IMR-90 (cell line): ENCODE results near the gene CYP39A1. TPM values are rescaled to one million over a fixed set of nuclear protein-coding genes. Genes with fewer than 3 reads are reported as not detected.

Experiments used
- ATAC-seq: fragments of 200-7000 bp; cut with Tn5 transposase; 2 replicates; pipeline ENCODE4 v1.9.1; 2020; ENCODE audit warnings: low read depth, mild to moderate bottlenecking, moderate library complexity
- BruUV-seq: library from RNA; stranded (reverse); fragments of 400-500 nt; replicated peaks from 2 replicates; lab custom pipeline; 2021; lab: Mats Ljungman, UMichigan
- CTCF ChIA-PET: fragments of 300-600 bp; formaldehyde crosslinking; extraction: SDS; loops from one replicate; lab custom pipeline; 2021; ENCODE audit warnings: antibody characterized with exemption; lab: Yijun Ruan, JAX
- POLR2A ChIA-PET: fragments of 300-600 bp; sonication (Branson Sonifier 250); formaldehyde crosslinking; loops from one replicate; lab custom pipeline; 2022; ENCODE audit warnings: antibody characterized with exemption; ENCODE audit not compliant: unreplicated experiment; lab: Charles Lee
- DNase-seq: peaks from one replicate; pipeline ENCODE4 v3.0.0; 2013
- H2AFZ ChIP-seq: replicated peaks from 2 replicates; pipeline ENCODE3; 2013; ENCODE audit warnings: low read length, mild to moderate bottlenecking; ENCODE audit not compliant: poor library complexity
- H2AK5ac ChIP-seq: 2 replicates; pipeline ENCODE4 v1.6.1; 2013; ENCODE audit warnings: low read depth, low read length, inconsistent platforms
- H2AK9ac ChIP-seq: replicated peaks from 2 replicates; pipeline ENCODE3; 2013; ENCODE audit warnings: mild to moderate bottlenecking, low read depth, low read length, moderate library complexity; ENCODE audit not compliant: poor library complexity
- H2BK120ac ChIP-seq: 2 replicates; pipeline ENCODE4 v1.6.1; 2013; ENCODE audit warnings: low read depth, low read length, inconsistent platforms
- H2BK15ac ChIP-seq: 3 replicates; pipeline ENCODE4 v1.6.1; 2013; ENCODE audit warnings: low read depth, low read length, inconsistent platforms
- H2BK20ac ChIP-seq: 2 replicates; pipeline ENCODE4 v1.6.1; 2013; ENCODE audit warnings: low read depth, mild to moderate bottlenecking, inconsistent platforms, low read length, moderate library complexity
- H2BK5ac ChIP-seq: 2 replicates; pipeline ENCODE4 v1.6.1; 2013; ENCODE audit warnings: mild to moderate bottlenecking, low read depth, low read length, inconsistent platforms; ENCODE audit not compliant: poor library complexity, severe bottlenecking
- H3K14ac ChIP-seq: replicated peaks from 2 replicates; pipeline ENCODE4 v1.6.1; 2013; ENCODE audit warnings: low read depth, low read length, inconsistent platforms
- H3K18ac ChIP-seq: 2 replicates; pipeline ENCODE4 v1.6.1; 2013; ENCODE audit warnings: low read depth, low read length, control low read depth
- H3K23ac ChIP-seq: 2 replicates; pipeline ENCODE4 v1.6.1; 2013; ENCODE audit warnings: low read depth, low read length, inconsistent platforms
- H3K27ac ChIP-seq: 2 replicates; pipeline ENCODE4 v1.5.1; 2013; ENCODE audit warnings: mild to moderate bottlenecking, control low read depth, low read length; ENCODE audit not compliant: insufficient read depth
- H3K27me3 ChIP-seq: 2 replicates; pipeline ENCODE4 v1.6.1; 2013; ENCODE audit warnings: low read length; ENCODE audit not compliant: control insufficient read depth, insufficient read depth
- H3K36me3 ChIP-seq: 2 replicates; pipeline ENCODE4 v1.6.1; 2013; ENCODE audit warnings: low read length, mixed read lengths; ENCODE audit not compliant: control insufficient read depth, insufficient read depth
- H3K4ac ChIP-seq: 2 replicates; pipeline ENCODE4 v1.6.1; 2013; ENCODE audit warnings: low read depth, low read length, inconsistent platforms
- H3K4me1 ChIP-seq: 2 replicates; pipeline ENCODE4 v1.6.1; 2013; ENCODE audit warnings: low read length, mixed read lengths; ENCODE audit not compliant: control insufficient read depth, insufficient read depth
- H3K4me2 ChIP-seq: 2 replicates; pipeline ENCODE4 v1.6.1; 2013; ENCODE audit warnings: low read depth, mild to moderate bottlenecking, control low read depth, low read length, moderate library complexity
- H3K4me3 ChIP-seq: 2 replicates; pipeline ENCODE4 v1.5.1; 2013; ENCODE audit warnings: low read depth, mild to moderate bottlenecking, control low read depth, low read length, moderate library complexity; ENCODE audit not compliant: insufficient read depth
- H3K56ac ChIP-seq: 2 replicates; pipeline ENCODE4 v1.6.1; 2013; ENCODE audit warnings: low read length, inconsistent platforms; ENCODE audit not compliant: insufficient read depth; ENCODE audit errors: extremely low read depth
- H3K79me1 ChIP-seq, 2 experiments: 2 replicates each; pipeline ENCODE4 v1.6.1; 2013; ENCODE audit warnings: low read length in 2 of 2, inconsistent platforms in 1 of 2, low read depth in 1 of 2
- H3K9ac ChIP-seq: 2 replicates; pipeline ENCODE4 v1.6.1; 2013; ENCODE audit warnings: low read depth, low read length, control low read depth
- H3K9me1 ChIP-seq: 2 replicates; pipeline ENCODE4 v1.6.1; 2013; ENCODE audit warnings: low read length, inconsistent platforms; ENCODE audit not compliant: insufficient read depth
- H3K9me3 ChIP-seq: 2 replicates; pipeline ENCODE4 v1.6.1; 2013; ENCODE audit warnings: low read length; ENCODE audit not compliant: control insufficient read depth, insufficient read depth
- H4K20me1 ChIP-seq: 2 replicates; pipeline ENCODE4 v1.6.1; 2013; ENCODE audit warnings: low read length, inconsistent platforms; ENCODE audit not compliant: insufficient read depth
- H4K5ac ChIP-seq: 2 replicates; pipeline ENCODE4 v1.6.1; 2013; ENCODE audit warnings: mild to moderate bottlenecking, low read depth, low read length, control low read depth
- H4K8ac ChIP-seq, 2 experiments: 2 replicates each; pipeline ENCODE4 v1.6.1; 2013; ENCODE audit warnings: low read depth in 2 of 2, low read length in 2 of 2, control low read depth in 1 of 2, inconsistent platforms in 1 of 2
- H4K91ac ChIP-seq: 2 replicates; pipeline ENCODE4 v1.6.1; 2013; ENCODE audit warnings: low read depth, low read length, inconsistent platforms; ENCODE audit not compliant: insufficient read depth
- CEBPB ChIP-seq: IDR thresholded peaks from 2 replicates; pipeline ENCODE4 v1.6.1; 2012; ENCODE audit warnings: low read depth, low read length, improper control_type of control experiment
- MAZ ChIP-seq: IDR thresholded peaks from 2 replicates; pipeline ENCODE4 v1.6.1; 2012; ENCODE audit warnings: low read depth, mild to moderate bottlenecking, low read length, improper control_type of control experiment, moderate library complexity, borderline replicate concordance
- RAD21 ChIP-seq: IDR thresholded peaks from 2 replicates; pipeline ENCODE4 v1.6.1; 2012; ENCODE audit warnings: low read length, improper control_type of control experiment
- RCOR1 ChIP-seq: IDR thresholded peaks from 2 replicates; pipeline ENCODE4 v1.6.1; 2012; ENCODE audit warnings: mild to moderate bottlenecking, low read length, improper control_type of control experiment; ENCODE audit not compliant: insufficient replicate concordance
- SMC3 ChIP-seq: fragments of 150-350 bp; IDR thresholded peaks from 2 replicates; pipeline ENCODE4 v1.6.1; 2016; ENCODE audit warnings: low read depth, mild to moderate bottlenecking, antibody characterized with exemption, low read length, moderate library complexity
- WGBS, 2 experiments: methylation state at CpG; one replicate each; pipeline versions ENCODE4 v1.1.5 to v1.1.7; 2013; ENCODE audit warnings: missing lambda C conversion rate in 2 of 2; ENCODE audit not compliant: insufficient read length in 1 of 2; ENCODE audit errors: extremely low coverage in 2 of 2; 5-methylcytosine and 5-hydroxymethylcytosine counted together
- dilution Hi-C: fragments of 300-500 bp; cut with HindIII; formaldehyde crosslinking; loops from one replicate; pipeline ENCODE4 v1.14.3; 2018; ENCODE audit warnings: low sequenced_read_pairs; ENCODE audit not compliant: unreplicated experiment
- in situ Hi-C: fragments of 300-500 bp; cut with MboI; formaldehyde crosslinking; loops from 3 replicates; pipeline ENCODE4 v1.14.3; 2019; ENCODE audit warnings: low sequenced_read_pairs, inconsistent platforms, mixed read lengths
- intact Hi-C: fragments of 100-400 bp; cut with micrococcal nuclease; formaldehyde crosslinking; loops from 2 replicates; pipeline ENCODE4 v1.10.0; 2022
- polyA plus RNA-seq, 3 experiments: library from polyadenylated mRNA; depleted of rRNA; stranded (reverse); fragments of >200 nt; gene quantifications; 2 replicates each; pipeline ENCODE4 v1.2.3, GENCODE V29; 2012; ENCODE audit warnings: low replicate concordance in 1 of 3
- total RNA-seq: library from RNA; depleted of rRNA; stranded (reverse); fragments of >200 nt; gene quantifications from 2 replicates; pipeline ENCODE4 v1.2.3, GENCODE V29; 2012

CYP39A1 gene
- total and polyA plus RNA-seq, 2 of the 4 experiments (the other 2 are of a cell fraction), result 0.03 TPM; not detected in 1

GRCh38 chr6:46632053-46632452, 20.6 kb downstream of the CYP39A1 start:
- Histone ChIP-seq H3K18ac (no peak overlapping the region), H3K14ac (no peak overlapping the region), H2BK15ac (no peak overlapping the region), H3K9me1 (no peaks in the 10 kb centered on the region), H4K8ac (no peak overlapping the region), H3K56ac (no peak overlapping the region), H3K4me2 (no peak overlapping the region), H4K91ac (no peak overlapping the region), H3K9me3 (no peaks in the 10 kb centered on the region), H3K9ac (no peak overlapping the region), H3K4me3 (no peak overlapping the region), H2BK5ac (no peak overlapping the region), H2AK9ac (no peak overlapping the region), H3K27ac (no peak overlapping the region), H3K79me1 (no peaks in the 10 kb centered on the region), H2BK120ac (no peak overlapping the region), H4K20me1 (no peaks in the 10 kb centered on the region), H2AK5ac (no peak overlapping the region), H3K23ac (no peak overlapping the region), H3K4me1 (peaks cover 2% of the 10 kb centered on the region; the same call in 1 of the 2 replicates), H2BK20ac (no peak overlapping the region), H2AFZ (no peak overlapping the region), H3K4ac (no peak overlapping the region), H3K27me3 (no peaks in the 10 kb centered on the region), H3K36me3 (no peaks in the 10 kb centered on the region), H4K5ac (no peak overlapping the region)
- WGBS, 2 experiments, result no CpG with 5 or more reads among the region's 1 CpG
- DNase-seq (no peak), ATAC-seq (no peak)
- dilution Hi-C loops (no loop called here), intact Hi-C loops (no loop called here), in situ Hi-C loops (no loop called here)
- BruUV-seq, result no TSS peak
- CTCF ChIA-PET, result no interaction called here
- TF ChIP-seq RCOR1 (no peak), CEBPB (peak; percentile 63), SMC3 (no peak), MAZ (no peak), RAD21 (no peak)
- POLR2A ChIA-PET, result no interaction called here
